ENCODE measurements around the gene CST9L.

GRCh38 chr20:23548408-23548807, 19.9 kb downstream of the CST9L start:
- TF ChIP-seq POLR2A (IDR thresholded peaks at IDR 0.05; ENCODE audit: low read depth, low read length) = no peak
- TF ChIP-seq POLR2AphosphoS5 (IDR thresholded peaks at IDR 0.05; ENCODE audit: low read depth, low read length) = no peak

All from GM12892 (cell line).